Islet precursor cell (in vitro differentiated cells): Measurements from ENCODE around the gene TPO.
A peak's percentile ranks its signal among the peaks of the same experiment; 100 is the strongest.
"Not testable (repeated sequence)": the region's sequence is repeated elsewhere in the genome, so short reads cannot be mapped to it uniquely, and the experiment has no call there.

Source experiments
- DNase-seq: peaks from one replicate; pipeline ENCODE4 v3.0.0-alpha.2; 2018

Gene TPO

DNA sequence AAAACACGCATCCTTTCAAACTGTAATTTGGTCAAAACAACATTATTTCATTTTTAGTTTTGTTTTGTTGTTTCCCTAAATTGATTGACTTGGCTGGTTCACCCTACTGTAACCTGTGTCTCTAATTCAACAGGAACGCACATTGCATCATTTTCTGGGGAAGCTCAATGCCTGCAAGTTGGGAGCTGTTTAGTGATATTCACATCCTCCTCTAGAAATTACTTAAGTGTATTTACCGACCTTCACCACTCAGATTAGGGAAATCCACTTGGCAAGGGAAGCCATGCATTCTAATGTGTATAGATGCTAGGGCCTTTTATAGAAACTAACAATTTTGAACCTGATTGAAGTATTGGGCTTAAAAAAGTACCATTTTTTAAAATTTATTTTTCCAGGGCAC lies 7.3 kb upstream of the TPO start:
- no peak for DNase-seq

DNA sequence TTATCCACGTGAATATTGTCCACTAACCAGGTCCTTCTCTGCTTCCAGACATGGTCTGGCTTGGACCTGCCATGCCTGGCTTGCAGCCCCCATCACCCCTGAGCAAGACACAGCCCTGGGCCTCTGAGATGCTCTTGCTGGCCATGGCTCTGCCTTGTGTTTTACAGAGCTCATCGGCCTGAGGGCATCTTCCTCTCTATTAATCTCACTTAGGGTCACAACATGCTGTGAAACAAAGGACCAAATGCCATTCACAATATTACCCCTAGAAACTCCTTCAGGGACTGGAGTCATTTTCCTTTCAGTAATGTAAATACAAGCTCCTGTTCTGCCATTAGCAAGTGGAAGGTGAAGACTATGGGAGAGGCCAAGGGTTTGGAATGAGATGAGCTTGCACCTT lies 6.8 kb upstream of the TPO start:
- DNase-seq = no peak

DNA sequence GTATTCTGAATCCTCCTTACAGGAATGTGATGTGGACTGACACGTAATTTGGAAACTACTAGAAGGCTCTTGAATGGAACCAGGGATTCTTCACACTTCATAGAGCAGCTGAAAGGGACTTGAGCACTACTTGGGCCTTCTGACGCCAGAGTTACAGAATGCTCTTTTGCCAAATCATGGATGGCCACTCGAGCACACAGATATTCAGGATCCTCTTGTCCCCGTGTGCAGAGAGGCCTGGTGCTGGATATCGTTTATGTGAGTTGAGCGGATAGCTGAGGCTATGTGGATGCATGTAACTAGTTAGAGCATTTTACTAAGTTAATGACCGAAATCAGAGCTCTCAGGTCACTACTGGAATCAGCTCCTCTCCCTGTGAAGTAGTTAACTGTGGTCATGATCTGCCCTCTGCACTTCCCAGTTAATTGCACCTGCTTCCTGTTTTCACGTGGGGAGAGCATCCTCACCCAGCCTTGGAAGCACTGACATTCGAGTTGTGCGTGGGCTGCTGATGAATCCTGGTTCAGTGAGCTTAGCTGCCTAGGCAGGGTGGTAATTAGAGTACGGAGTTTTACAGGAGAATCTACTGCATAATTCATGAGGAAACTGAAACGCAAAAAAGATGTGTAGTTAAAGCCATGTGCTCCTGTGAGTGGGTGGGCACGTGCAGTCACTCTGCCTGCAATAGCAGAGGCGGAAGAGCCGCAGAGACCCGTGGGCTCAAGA lies 5.2 kb upstream of the TPO start:
- no peak for DNase-seq

DNA sequence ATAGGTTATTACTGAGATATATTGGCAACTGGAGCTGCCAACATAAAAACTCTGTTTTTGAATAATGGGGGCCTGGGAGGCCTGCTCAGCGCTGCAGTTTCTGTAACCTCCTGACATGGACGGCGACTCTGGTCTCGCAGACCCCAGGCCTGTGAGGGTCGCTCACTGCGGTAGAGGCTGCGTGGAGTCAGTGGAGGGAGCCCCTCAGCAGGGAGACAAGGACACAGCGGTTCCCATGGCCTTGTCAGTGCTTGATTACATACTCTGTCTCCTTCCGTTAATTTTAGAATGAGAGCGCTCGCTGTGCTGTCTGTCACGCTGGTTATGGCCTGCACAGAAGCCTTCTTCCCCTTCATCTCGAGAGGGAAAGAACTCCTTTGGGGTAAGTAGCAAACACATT lies 858 bp downstream of the TPO start:
- DNase-seq = no peak

DNA sequence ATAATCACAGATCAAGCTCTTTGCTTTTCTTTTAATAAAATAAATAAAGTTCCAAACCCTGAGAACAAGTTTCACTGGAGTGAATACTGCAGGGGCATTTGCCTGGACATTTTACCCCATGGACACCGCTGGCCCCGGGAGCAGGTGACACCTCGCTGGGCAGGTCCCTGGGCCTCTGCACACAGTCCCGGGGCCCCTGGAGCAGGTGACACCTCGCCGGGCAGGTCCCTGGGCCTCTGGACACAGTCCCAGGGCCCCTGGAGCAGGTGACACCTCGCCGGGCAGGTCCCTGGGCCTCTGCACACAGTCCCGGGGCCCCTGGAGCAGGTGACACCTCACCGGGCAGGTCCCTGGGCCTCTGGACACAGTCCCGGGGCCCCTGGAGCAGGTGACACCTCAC lies 1.6 kb downstream of the TPO start:
- DNase-seq = not testable (repeated sequence)

DNA sequence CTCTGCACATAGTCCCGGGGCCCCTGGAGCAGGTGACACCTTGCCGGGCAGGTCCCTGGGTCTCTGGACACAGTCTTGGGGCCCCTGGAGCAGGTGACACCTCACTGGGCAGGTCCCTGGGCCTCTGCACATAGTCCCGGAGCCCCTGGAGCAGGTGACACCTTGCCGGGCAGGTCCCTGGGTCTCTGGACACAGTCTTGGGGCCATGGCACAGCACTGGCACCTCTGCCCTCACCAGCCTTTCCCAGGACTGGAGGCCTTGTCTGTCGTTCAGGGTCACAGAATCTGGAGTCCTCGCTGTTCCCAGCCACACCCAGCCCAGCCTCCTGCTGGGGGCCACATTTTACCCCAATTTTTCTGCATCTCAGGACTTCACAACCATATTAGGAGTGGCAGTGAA lies 2.2 kb downstream of the TPO start:
- no peak for DNase-seq

DNA sequence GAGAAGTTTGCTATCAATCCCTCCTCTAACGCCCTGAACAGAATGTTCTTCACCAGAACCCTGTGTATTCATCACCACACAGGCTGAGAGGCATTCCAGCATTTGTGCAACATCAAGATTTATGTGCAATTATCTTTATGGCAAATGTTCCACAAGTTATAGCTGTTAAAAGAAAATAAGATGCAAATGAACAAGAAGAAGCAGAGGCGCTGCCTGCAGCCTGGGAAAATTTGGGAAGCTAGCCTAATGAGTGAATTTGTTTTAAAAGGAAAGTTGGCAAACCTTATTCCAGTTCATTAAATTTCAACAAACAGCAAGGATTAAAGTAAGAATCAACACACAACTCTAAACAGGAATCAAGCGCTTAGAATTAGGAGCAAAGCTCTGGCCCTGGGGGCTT lies 5.3 kb downstream of the TPO start:
- no peak for DNase-seq

DNA sequence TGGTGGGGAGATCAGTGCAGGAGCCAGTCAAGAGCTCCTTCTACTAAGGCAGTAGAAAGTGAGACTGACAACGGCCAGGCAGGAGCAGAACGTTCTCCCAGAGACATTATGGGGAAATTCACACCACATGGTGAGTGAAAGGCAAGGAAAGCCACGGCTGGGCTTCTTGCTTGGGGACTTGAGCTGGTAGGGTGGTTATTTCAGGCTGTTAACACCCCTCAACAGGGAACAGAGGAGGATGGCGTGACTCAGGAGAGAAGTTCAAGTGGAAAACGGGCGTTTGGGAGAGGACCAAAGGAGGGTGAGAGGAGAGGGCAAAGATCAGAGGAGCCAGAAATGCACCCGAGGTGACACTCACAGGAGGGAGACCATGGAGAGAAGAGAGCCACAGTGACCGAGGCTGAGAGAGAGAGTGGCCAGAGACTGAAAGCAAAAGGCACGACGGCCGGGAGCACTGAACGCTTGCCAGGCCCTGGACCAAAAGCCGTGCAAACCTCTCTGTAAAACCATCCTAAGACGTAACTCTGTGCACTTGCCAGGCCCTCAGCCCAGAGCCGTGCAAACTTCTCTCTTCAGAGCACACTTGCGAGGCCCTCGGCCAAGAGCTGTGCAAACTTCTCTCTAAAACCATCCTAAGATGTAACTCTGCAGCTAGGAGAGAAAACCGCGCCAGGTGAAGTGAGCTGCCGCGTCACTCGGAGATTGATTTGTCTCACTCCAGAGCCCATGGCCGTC lies 7.7 kb downstream of the TPO start:
- DNase-seq = peak; percentile 47

DNA sequence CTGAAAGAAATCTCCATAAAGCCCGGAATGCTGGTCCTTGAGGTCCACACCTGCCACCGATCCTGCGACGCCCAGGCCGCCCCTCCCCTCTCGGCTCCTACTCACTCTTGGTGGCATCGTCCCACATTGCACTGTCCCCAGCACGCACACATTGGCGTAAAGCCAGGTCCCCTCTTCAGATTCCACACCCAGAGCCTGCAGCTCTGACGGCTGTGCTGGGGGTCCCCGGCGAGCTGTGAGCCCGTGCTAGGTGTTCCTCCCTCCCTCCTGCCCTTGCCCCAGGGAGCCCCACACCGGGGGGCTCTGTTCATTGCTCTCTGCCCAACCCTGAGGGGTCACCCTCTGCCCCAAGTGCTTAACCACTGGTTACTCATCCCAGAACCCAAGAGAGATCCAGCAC lies 8.5 kb downstream of the TPO start:
- no peak for DNase-seq

DNA sequence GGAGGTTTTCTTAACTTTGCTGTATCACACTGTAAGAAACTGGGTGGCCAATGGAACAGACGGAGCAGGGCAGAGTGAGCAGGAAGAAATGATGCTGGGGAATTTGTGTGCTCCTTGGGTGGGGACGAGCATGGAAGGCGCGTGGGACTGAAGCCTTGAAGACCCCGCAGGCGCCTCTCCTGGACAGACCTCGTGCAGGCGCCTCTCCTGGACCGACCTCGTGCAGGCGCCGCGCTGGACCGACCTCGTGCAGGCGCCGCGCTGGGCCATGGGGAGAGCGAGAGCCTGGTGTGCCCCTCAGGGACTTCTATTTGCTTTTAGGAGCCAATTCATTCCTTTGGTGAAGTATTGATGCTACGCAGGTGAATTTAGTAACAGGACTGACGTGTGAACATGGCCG lies 8.9 kb downstream of the TPO start:
- DNase-seq = no peak

DNA sequence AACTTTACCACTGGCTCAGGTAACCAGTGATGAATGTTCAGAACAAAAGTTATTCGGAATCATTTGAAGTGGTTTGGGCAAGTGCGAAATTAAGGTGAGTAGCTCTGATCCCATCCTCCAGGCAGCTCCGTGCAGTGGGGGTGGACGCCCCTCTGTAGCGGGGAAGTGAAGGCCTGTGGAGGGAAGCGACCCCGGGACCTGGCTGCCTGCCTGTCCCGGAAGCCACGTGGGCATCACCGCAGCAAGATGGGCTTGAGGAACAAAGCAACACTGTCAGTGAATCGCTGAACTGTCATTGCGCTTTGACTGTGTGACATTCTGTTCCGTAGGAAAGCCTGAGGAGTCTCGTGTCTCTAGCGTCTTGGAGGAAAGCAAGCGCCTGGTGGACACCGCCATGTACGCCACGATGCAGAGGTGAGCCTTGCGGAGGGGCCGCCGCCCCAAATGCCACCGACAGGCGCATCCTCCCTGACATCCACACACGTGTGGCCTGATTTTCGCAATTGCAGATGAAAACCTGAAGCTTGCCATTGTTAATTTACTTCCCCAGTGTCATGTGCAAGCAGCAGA lies 9.5 kb downstream of the TPO start:
- DNase-seq = no peak

DNA sequence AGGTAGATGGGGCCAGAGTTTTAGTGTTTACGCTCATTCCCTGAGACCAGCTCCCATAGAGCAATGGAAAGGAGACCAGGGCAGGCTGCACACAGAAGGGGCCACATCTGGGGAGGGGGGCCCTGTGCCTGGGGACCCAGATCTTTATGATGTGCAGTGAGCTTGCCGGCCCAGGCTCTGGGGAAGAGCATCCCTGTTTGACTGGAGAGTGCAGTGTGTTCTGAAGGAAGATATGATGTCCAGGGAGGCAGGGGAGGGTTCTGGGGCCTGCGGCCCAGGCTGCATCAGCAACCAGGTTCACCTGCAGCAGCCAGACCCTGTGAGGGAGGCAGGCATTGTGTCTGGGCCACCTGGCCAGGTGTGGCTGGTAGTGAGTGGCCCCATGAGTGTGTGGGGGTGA lies 13.8 kb downstream of the TPO start:
- DNase-seq = peak; percentile 34

DNA sequence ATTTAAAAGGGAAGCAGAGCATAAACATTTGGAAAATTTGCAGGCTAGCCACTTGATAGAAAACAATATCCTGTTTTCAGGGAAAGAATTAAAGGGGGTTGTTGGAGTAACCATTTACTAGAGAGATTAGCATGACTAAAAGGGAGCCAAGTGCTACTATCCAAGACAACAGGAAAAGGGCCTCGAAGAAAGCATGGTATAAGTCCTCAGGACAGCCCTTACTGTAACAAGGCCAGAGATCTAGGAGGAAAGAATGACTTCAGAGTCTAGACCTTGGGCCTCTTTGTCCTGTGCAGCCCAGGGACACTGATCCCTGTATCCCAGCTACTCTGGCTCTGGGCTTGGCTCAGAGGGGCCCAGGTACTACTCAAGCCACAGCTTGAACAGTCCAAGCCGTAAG lies 16.6 kb downstream of the TPO start:
- DNase-seq = no peak

DNA sequence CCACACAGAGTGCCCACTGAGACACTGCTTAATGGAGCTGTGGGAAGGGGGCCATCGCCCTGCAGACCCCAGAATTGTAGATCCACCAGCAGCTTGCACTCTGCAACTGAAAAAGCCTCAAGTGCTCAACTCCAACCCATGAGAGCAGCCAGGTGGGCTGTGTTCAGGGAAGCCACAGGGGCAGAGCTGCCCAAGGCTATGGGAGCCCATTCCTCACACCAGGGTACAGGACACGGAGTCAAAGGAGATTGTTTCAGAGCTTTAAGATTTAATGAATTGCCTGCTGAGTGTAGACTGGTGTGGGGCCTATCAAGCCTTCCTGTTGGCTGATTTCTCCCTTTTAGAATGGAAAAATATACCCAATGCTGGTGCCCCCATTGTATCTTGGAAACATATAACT lies 17.2 kb downstream of the TPO start:
- DNase-seq = peak; percentile 27

DNA sequence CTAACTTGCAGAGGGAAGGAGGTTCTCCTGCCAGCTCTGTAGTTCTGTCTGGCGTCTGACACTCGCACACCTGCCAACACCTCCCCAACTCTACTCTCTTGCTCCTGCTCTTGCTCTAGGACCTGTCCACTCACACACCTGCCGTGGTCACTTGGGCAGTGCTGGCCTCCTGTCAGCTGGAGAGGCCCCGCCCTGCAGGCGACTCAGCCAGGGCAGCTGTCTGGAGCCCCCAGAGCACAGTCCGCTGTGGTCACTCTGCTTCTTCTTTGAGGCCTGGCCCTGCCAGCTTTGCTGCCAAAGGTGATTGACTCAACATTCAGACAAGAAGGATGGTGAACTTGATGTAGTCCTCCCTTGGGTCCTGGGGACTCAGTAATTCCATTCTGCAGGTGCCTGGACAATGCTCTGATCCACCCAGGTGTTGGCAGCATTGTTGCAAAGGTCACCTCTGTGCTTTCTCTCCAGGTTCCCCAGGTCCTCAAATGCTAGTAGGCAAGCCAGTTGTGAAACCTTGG lies 18.7 kb downstream of the TPO start:
- peak; percentile 34 for DNase-seq

DNA sequence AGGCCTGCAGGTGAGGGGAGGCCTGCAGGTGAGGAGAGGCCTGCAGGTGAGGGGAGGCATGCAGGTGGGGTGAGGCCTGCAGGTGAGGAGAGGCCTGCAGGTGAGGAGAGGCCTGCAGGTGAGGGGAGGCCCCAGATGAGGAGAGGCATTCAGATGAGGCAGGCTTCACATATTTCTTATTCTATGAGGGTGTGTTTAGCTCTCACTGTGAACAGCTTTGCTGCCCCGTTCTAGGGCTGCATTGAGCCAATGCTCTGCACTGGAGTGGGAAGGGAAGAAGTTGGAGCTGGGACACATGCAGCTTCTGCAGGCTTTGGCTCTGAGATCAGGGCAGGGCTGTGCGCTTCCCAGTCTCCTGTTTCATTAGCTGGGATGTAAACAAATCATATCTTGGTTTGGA lies 19.5 kb downstream of the TPO start:
- DNase-seq = peak; percentile 39

DNA sequence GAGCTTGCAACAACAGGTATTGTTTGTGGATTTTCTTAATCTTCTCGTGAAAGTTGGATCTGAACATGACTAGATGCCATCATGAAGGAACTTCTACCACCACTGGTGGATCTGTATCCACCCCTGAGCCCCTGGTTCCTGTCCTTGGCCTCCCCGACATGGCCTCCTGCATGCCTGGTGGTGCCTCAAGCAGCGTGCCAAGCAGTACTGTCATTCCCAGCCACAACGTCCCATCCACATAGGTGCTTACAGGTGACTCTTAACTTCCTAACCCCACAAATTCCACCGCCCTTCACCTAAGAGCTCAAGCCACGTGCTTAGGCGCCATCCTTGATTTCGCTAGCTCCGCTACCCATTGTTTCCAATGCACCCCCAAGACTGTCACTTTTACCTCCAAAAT lies 23.1 kb downstream of the TPO start:
- DNase-seq = no peak

DNA sequence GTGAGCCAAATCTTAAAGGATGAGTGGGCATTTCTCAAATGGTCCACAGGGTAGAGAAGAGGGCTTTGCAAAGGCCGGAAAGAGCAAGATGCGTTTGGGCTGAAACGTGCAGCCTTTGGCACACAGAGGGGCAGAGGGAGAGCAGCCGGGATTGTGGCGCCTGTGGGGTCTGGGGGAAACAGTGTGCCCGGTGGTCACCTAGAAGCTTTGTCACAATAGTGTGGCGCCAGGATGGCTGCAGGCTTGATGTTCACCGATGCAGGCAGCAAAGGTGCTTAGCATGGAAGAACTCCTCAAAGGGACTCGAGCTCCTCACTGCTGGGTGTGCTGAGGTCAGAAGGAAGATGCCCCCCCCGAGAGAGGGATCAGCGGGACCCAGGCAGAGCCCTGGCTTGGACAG lies 23.8 kb downstream of the TPO start:
- DNase-seq = no peak

DNA sequence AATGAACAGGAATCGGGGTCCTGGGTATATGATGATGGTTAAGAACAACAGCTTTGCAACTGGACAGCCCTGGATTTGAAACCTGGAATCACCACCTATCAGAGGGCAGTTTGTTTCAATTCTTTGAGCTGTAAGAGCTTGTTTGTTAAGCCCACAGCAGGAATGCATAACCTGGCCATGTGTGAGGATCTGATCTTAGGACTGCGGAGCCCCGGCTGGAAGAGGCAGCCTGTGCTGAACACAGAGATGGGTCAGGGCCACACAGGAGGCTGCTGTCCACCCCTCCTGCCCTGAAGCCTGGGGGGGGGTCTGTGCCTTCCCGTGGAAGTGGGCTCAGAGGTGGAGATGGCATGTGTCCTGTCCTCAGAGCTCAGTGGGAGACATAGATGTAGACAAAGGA lies 24.3 kb downstream of the TPO start:
- DNase-seq = peak; percentile 47

DNA sequence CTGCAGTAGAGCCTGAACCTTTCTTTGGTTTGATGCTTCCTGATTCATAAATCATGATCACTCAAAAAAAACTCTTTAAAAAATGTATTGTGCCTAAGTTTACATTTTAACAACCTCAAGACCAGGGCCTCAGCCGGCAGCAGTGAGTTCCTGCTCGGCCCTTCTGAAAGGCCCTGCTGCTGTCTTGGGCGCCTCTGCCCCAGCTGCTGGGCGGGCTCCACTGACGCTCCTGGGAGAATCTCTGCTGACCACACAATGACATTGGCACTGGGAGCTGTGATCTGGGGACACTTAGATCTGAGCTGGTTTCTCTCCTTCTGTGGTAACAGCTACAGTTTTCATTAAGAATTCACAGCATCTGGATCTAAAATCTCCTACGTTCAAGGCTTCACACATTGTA lies 25.7 kb downstream of the TPO start:
- no peak for DNase-seq

DNA sequence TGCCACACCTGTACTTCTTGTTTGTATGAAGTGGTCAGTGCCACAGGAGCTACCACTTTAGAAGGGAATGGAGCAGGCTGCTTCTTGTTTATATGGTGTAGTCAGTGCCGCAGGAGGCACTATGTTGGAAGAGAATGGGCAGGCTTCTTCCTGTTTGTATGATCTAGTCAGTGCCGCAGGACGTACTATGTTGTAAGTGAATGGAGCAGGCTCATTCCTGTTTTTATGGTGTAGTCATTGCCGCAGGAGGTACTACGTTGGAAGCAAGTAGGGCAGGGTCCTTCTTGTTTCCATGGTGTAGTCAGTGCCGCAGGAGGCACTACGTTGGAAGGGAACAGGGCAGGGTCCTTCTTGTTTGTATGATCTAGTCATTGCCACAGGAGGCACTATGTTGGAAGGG lies 27.3 kb downstream of the TPO start:
- no peak for DNase-seq

DNA sequence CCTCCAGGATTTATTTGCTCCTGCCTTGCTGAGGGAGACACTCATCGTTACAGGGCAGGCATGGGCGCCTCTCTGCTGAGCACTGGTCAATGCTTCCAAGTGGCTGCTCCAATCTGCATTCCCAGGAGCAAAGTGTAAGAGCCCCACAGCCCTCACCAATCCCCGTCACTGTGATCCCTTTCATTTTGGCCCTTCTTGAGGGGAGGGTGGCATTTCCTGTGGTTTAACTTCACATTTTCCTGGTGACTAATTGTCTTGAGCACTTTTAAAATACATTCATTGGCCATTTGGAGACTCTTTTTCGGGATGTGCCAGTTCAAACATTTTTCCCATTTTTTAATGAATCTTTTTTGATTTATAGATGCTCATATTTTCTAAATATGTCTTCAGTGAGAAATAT lies 33.0 kb downstream of the TPO start:
- DNase-seq = peak; percentile 39

DNA sequence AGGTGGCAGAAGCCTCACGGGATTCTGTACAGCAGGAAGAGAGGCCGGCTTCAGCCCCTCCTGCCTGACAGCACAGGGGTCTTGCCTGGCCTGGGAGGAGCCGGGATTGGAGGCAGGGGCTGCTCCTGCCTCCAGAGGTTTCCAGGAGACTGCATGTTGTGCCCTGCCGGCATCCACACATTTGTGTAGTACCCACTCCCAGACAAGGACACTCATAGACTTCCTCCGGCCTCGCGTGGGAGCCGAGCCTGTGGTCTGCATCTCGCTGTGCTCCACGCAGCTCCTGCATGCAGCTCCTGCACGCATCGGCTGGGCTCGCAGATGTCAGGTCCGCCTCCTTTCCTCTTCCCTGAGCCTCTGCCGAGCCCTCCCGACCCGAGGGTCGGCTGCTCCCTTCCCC lies 34.7 kb downstream of the TPO start:
- peak; percentile 49 for DNase-seq

DNA sequence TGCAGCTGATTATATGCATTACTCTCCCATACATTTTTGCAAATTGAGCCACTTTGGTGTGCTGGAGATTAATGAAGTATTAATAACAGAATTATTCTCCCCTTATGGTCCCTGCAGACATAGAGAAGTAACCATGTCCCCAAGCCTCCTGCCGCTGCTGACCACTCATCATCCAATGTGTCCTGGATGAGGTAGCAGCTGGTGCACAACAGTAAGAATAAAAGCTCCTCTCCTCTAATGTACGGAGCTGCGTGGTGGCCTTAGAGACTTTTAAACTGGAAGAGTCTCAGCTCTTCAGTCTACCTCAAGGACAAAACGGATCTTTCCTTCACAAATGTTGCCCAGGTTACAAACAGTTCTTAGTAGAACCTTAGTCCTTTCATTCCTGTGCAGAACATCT lies 37.7 kb downstream of the TPO start:
- no peak for DNase-seq
